Measurements from ENCODE around the gene DIP2C. TPM values are rescaled to one million over a fixed set of nuclear protein-coding genes. Genes with fewer than 3 reads are reported as not detected.

The DIP2C gene
- total RNA-seq, 6 experiments from 2014 or later, result 23.2 to 28.9 (median 26.3) TPM

GRCh38 chr10:507355-507699, 182.1 kb downstream of the DIP2C start:
- Mint-ChIP-seq H3K4me3 (no peak overlapping the region), H3K9me3 (no peaks in the 10 kb centered on the region)

GRCh38 chr10:506451-507354, 182.8 kb downstream of the DIP2C start:
- H3K36me3 Mint-ChIP-seq (ENCODE audit: low read depth), result no peaks in the 10 kb centered on the region
- H3K4me3 Mint-ChIP-seq, result no peak overlapping the region
- H3K27ac Mint-ChIP-seq, result no peak overlapping the region

More at GRCh38 chr10:507355-507699, 182.1 kb downstream of the DIP2C start:
- H3K27me3 Mint-ChIP-seq (ENCODE audit: insufficient read depth), result peaks cover 6% of the 10 kb centered on the region
- no peak overlapping the region for H3K27ac Mint-ChIP-seq
- peaks cover 9% of the 10 kb centered on the region for H3K4me1 Mint-ChIP-seq (ENCODE audit: low read depth)
- TF ChIP-seq, protein P1, sequence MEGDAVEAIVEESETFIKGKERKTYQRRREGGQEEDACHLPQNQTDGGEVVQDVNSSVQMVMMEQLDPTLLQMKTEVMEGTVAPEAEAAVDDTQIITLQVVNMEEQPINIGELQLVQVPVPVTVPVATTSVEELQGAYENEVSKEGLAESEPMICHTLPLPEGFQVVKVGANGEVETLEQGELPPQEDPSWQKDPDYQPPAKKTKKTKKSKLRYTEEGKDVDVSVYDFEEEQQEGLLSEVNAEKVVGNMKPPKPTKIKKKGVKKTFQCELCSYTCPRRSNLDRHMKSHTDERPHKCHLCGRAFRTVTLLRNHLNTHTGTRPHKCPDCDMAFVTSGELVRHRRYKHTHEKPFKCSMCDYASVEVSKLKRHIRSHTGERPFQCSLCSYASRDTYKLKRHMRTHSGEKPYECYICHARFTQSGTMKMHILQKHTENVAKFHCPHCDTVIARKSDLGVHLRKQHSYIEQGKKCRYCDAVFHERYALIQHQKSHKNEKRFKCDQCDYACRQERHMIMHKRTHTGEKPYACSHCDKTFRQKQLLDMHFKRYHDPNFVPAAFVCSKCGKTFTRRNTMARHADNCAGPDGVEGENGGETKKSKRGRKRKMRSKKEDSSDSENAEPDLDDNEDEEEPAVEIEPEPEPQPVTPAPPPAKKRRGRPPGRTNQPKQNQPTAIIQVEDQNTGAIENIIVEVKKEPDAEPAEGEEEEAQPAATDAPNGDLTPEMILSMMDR (IDR thresholded peaks at IDR 0.05), result no peak
- no peak for DNase-seq
- no peaks in the 10 kb centered on the region for H3K36me3 Mint-ChIP-seq (ENCODE audit: low read depth)

DNA sequence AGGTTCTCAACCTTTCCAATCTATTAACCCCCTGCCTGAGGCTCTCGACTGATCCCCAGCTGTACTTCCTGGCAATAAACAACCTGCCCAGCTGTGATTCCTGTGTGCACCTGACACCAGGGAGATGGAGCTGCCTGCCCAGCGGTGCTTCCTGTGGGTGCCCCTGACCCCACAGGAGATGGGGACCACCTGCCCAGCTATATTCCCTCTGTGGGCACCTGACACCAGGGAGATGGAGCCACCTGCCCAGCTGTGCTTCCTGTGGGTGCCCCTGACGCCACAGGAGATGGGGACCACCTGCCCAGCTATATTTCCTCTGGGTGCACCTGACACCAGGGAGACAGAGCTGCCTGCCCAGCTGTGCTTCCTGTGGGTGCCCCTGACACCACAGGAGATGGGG, 184.0 kb downstream of the DIP2C start:
- DNase-seq, result no peak
- H3K9me3 Mint-ChIP-seq, result no peaks in the 10 kb centered on the region
- TF ChIP-seq, protein P1 (IDR thresholded peaks at IDR 0.05), result no peak
- peaks cover 12% of the 10 kb centered on the region for H3K4me1 Mint-ChIP-seq (ENCODE audit: low read depth)
- H3K27ac Mint-ChIP-seq, result no peak overlapping the region
- no peaks in the 10 kb centered on the region for H3K36me3 Mint-ChIP-seq (ENCODE audit: low read depth)
- peaks cover 6% of the 10 kb centered on the region for H3K27me3 Mint-ChIP-seq (ENCODE audit: insufficient read depth)
- no peak overlapping the region for H3K4me3 Mint-ChIP-seq

More at GRCh38 chr10:506451-507354, 182.8 kb downstream of the DIP2C start:
- peaks cover 6% of the 10 kb centered on the region for H3K27me3 Mint-ChIP-seq (ENCODE audit: insufficient read depth)
- peaks cover 9% of the 10 kb centered on the region for H3K4me1 Mint-ChIP-seq (ENCODE audit: low read depth)
- DNase-seq, result no peak
- no peaks in the 10 kb centered on the region for H3K9me3 Mint-ChIP-seq
- TF ChIP-seq, protein P1 (IDR thresholded peaks at IDR 0.05), result no peak

DNA sequence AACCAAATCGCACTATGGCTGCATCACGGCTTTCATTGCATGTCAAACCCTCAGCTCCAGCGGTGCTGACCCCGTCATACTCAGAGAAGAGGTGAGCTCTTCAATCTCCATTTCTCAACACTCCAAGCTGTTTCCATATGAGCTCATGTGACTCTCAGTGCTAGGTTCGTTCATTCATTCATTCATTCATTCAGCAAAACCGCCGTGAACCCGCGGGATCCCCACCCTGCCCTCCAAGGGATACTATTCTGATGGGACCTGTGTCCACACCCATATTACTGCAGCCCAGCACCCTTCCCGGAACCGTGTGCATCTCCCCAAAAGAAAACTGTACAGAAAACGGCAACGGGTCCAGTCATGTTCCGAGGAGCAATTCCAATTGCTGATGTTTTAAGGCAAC, 184.7 kb downstream of the DIP2C start:
- H3K4me1 Mint-ChIP-seq (ENCODE audit: low read depth), result peaks cover 13% of the 10 kb centered on the region
- H3K27me3 Mint-ChIP-seq (ENCODE audit: insufficient read depth), result peaks cover 5% of the 10 kb centered on the region
- no peak overlapping the region for H3K4me3 Mint-ChIP-seq
- no peaks in the 10 kb centered on the region for H3K9me3 Mint-ChIP-seq
- H3K27ac Mint-ChIP-seq, result no peak overlapping the region
- TF ChIP-seq, protein P1 (IDR thresholded peaks at IDR 0.05), result no peak
- DNase-seq, result no peak
- H3K36me3 Mint-ChIP-seq (ENCODE audit: low read depth), result no peaks in the 10 kb centered on the region

DNA sequence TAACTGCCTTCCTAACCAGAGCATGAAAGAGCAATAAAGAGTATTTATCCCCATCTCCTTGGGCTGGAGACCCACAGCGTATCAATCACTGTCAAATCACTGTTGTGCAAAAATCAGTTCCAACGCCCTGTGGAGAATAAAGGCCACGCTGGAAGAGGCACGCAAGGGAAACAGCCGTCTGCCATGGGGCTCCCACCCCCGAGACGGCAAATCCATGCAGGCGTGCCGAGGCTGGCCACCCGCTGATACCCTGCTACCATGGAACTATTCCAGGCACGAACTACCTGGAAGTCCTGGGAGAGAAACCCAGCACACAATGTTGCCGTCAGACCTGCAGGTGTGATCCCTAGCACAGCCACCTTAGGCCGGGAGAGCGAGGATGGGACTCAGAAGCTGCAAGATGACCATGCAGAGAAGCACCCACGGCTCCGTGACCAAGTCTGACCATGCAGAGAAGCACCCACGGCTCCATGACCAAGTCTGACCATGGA, 185.3 kb downstream of the DIP2C start:
- H3K27me3 Mint-ChIP-seq (ENCODE audit: insufficient read depth), result peaks cover 3% of the 10 kb centered on the region
- TF ChIP-seq, protein P1 (IDR thresholded peaks at IDR 0.05), result no peak
- no peak overlapping the region for H3K27ac Mint-ChIP-seq
- H3K4me1 Mint-ChIP-seq (ENCODE audit: low read depth), result peaks cover 13% of the 10 kb centered on the region
- no peak overlapping the region for H3K4me3 Mint-ChIP-seq
- DNase-seq, result no peak
- H3K36me3 Mint-ChIP-seq (ENCODE audit: low read depth), result no peaks in the 10 kb centered on the region
- no peaks in the 10 kb centered on the region for H3K9me3 Mint-ChIP-seq

Measured in HFFc6 (cell line).